Stimulated activated CD8-positive, alpha-beta memory T cell treated with anti-CD3 and anti-CD28 coated beads, Interleukin-7, amount 100 ng/mL, for 24 hours (primary cell): ENCODE data around the gene MRPL46.

Experiments used
- DNase-seq: peaks from one replicate; pipeline ENCODE4 v3.0.0-alpha.2; 2020; ENCODE audit warnings: low read depth

The MRPL46 gene

DNA sequence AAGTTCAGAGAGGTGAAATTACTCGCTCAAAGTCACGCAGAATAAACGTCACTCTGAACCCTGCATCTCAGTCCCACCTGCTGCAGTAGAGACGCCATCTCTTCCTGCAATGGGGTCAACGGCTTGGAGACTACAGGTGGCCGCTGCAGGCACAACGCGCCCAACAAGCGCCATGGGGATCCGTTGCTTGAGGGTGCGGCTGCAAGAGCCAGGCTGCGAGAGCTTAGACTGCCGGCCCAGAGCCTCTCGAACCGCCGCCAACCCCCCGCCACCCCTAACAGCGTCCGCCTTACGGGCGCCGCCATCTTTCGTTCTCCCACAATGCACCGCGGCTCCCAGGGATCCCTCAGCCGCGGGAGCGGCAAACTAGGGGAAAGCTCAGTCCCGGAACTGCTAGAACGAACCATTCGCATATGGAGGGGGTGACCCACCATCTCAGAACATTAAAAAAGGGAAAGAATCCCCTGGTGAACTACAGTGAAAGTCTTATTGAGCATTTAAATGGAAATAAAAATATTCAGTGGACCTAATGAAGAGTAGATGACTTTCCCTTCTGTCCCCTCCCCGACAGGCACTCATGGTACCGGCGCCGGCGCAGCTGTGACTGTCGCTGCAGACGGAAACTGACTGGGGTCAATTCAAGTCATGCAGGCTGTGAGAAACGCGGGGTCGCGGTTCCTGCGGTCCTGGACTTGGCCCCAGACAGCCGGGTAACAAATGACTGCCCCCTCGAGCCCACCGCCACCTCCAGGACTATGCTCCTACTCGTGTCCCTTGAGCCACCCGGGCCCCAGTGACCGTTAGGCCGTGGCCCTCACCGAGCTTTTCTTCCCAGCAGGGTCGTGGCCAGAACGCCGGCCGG, at the start of gene MRPL46, which contains the start of gene MRPS11:
Gene MRPL46, minus strand, starts transcription at position 316 of the 862 bp plus-strand sequence. Its CDS starts 11 bp downstream, at position 305.
Gene MRPS11, plus strand, starts transcription at position 636 of the 862 bp plus-strand sequence. Its CDS starts 10 bp downstream, at position 646.
- DNase-seq: peak; percentile 83

DNA sequence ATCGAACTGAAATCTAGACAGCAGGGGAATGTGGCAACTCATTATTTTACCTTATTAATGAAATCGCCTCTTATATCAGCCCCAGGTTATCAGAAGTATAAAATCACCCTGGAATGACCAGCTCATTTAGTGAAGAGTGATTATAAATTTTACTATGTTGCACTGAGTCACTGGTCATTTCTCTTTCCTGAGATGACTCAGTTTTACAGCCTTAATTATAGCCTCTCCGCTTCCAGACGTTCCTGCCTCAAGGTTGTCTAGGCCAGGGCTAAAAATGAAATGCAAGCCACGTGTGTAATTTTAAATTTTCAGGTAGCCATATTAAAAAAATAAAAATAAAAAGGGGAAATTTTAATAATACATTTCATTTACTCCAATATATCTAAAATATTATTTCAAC, 46.0 kb upstream of the MRPL46 start:
- no peak for DNase-seq

DNA sequence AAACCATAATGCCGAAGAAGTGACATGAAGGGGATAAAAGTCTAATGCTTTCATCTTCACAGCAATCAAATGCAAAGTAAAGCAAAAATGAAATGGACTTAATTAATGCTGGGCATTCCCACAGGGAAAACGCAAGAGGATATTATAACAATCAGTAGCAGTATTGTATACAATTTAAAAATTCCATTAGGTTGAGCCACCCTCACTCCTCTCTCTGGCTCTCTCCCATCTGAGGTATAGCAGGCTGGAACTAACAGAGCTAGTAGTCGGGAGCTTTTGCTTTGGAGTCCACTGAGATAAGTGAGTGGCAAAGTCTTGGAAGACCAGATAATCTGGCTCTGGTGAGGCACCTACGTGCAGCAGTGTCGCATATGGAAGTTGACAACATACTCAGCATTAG, 45.4 kb upstream of the MRPL46 start:
- no peak for DNase-seq

DNA sequence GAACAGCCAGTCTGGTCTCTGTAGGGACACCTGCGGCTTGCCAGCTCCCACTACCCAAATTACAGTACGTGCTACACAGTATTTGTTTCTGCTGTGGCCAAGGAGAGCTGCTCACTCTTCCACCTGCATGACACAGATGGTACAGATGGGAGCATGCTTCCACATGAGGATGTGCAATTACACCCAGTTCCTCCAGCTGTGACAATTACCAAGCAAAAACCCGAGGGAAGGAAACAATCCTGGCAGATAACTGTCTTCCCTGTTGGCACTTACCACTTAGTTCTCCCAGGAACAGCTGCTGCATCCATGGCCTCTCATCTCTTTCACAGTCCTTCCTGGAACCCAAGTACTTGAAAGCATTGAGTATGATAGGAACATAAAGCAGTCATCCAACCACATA, 44.9 kb upstream of the MRPL46 start:
- no peak for DNase-seq

DNA sequence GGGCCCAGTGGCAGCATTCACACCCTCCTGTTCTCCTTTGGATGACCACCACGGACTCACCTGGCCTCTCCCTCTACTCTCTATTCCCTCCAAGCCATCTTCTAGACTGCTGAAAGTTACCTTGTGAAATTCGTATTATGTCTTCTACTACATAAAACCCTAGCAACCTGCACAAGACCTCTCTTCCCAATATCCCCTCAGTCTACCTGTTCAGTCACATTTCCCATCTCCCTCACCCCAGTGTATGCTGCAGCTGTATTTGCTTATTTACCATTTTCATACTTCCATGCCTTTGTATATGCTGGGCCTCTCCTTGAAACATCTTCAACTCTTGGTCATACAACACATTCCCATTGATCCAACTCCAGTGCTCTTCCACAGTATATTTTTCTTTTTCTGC, 44.0 kb upstream of the MRPL46 start:
- DNase-seq: no peak

DNA sequence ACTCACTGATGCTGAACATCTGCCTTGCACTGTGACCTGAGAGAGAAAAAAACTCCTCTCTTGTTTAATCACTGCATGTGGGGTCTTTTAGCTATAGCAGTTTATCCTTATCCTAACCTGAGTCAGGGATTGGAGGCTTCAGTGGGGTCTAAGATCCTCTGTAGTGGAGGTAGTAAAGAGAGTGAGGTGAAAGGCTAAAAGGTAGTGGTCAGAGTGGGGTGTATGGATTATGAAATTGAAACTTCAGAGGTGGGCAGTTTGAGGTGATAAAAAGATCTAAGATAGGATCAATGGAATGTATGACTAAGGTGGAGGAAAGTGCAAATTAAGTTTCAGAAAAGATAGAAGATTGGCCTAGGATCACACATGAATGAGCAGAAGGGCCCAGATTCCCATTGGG, 42.8 kb upstream of the MRPL46 start:
- DNase-seq: no peak

DNA sequence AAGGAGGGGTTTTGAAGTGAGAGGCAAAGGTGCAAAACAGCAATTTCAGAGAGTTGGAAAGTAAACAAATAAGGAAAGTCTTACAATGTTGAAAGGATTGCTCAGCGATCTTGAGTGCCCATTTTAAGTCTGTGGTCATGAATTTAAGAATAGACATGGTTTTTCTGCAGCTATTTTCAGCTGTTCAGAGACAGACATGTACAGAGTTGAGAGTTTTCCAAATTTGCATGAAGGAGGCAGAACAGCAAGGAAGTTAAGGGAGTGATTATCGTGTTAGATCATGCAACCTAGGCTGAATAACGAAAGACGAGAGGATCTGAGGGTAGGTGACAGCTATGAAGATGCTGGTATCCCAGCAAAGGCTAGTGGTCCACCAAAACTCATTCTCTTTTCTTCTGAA, 42.1 kb upstream of the MRPL46 start:
- no peak for DNase-seq

DNA sequence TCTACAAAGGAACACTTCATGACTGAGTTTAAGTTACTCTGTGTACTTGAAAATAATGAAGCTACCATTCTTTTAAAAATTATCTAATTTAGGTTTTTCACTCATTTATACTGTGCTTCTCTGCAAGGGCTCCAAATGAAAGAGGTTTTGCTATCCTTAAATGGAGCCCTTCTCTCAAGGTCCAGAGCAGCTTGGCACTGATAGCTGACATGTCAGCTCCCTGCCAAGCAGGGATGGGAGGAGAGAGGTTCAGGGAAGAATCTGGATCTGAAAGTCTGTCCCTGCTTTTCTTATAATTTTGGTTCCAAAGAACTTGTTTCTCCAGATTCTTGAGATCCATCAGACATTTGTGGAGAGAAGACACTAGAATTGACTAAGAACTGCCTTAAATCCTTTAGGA, 39.4 kb upstream of the MRPL46 start:
- no peak for DNase-seq

DNA sequence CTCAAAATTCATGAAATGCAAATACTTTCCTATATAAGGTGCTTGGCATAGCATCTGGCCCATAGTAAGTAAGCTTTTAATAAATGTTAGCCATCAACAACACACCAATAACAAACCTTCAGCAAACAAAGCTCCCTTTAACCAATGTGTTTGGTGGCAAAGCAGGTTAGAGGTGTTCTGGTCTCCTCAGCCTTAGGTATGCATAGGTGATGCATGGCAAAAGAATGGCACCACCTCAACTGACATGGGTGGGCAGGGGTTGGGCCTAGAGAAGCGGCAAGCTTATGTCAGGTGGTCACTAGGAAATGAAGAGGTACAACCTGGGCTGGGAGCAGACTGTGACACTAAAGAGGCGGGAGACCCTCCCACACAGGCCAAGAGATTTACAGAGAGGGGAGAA, 38.5 kb upstream of the MRPL46 start:
- DNase-seq: no peak

DNA sequence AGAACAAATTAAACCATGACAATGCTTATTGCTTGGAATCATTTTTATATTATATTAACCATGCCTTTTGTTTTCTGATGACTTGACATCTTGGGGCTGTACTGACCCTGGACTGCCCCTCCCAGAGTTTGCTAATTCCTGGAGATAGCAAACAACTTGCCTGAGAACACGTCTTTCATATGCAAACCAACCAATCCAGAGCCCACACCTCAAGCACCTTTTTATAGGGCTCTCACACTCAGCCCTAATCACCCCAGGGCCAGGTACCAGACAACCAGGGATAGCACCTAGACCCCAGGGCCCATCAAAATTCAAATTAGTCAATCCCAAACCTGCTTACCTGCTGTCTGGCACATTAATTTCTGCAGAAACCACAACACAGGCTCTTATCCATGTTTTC, 37.3 kb upstream of the MRPL46 start:
- no peak for DNase-seq

DNA sequence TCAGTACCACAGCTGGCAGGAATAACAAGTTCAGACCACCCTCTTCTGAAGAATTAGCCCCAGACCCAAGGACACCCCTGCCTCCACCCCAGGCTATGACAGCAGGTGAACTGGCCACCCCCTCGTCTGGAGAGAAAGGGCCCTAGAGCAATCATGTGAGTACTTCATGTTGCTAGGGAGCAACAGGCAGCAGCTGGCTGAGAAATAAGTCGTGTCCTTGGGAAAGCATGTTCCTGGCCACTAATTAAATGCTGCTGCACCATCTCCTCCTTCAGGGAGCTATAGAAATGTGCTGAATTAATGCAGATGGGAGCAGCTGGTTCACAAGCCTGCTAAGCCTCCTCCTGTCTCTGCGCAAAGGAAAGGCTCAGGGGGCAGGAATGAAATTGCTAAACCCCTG, 31.8 kb upstream of the MRPL46 start:
- DNase-seq: no peak

DNA sequence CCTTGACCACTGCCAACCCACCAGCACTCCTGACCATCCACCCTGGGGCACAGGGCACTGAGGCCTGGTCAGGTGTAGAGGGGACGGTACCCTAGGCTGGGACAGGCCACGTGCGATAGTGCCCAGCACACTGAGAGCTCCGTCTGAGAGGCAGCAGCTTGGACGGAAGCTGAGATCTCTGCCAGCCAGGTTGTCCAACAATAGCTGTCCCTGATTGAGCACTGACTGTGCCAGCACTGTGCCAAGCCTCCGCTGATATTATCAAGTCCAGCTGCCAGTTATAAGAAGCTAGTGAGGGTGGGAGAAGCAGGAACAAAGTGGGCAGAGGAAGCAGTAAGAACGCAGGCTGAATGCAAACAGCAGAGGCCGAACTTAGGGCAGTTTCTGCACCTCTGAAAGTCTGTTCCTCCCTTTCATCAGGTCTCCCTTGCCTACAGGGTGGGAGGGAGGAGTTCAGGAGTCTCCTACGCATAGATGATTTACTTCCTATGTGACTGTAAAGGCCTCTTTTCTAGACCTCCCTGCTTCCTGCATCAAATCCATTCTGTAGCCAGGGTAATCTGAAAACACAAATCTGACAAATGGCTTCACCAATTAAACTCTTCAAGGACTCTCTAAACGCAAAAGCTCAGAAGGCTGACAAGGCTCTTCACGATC, 30.0 kb upstream of the MRPL46 start:
- no peak for DNase-seq

DNA sequence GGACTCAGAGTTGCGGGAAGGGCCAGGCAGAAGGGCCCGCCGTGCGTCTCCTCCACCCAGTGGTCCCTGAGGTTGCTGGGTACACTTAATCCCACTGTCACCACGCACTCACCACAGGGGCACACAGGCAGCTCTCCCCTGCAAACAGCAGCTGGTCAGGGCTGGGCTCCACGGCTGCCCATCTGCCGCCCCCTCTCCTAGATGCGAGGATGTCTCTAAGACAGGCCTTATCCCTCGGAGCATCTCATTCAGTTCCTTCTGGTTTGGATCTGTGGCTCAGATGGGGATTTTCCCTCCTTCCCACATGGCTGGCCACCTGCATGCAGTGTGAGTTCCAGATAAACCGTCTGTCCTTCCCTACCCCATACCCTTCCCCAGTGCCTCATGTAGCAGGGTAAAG, 26.7 kb upstream of the MRPL46 start:
- DNase-seq: no peak

DNA sequence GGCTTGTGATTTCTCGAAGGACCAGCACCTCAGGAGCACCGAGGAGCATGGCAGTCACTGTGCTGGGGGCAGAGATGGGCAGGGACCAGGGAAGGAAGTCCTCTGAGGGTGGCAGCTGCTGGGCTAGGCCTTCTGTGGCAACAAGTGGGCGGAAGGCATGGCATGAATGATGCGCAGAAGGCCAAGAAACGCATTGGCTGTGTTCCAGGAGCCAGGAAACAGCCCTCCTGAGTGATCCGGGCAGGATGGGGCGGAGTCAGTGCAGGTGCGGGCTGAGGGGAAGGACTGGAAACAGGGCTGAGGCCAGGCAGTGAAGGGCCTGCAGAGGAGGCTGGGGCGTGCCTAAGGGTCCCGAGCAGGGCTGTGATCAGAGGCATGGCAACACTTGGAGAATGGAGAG, 24.0 kb upstream of the MRPL46 start:
- no peak for DNase-seq

DNA sequence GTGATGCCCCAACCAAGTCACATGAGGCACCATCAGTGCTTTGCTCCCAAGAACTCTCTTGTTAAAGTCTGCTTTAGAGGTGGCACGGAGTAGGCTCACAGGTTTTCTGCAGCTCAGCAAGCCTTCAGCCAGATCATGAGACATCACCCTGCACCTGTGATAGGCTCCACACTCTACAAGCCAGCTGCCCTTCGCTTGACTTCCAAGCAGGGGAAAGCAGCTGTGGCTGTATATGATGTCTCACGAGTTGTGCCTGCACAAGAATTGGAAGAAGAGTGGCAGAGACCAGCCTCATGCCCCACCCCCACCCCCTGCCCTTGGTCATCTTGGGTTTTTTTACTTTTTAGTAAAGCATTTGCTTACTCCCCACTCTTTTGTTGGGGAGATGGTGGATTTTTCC, 22.8 kb upstream of the MRPL46 start:
- no peak for DNase-seq

DNA sequence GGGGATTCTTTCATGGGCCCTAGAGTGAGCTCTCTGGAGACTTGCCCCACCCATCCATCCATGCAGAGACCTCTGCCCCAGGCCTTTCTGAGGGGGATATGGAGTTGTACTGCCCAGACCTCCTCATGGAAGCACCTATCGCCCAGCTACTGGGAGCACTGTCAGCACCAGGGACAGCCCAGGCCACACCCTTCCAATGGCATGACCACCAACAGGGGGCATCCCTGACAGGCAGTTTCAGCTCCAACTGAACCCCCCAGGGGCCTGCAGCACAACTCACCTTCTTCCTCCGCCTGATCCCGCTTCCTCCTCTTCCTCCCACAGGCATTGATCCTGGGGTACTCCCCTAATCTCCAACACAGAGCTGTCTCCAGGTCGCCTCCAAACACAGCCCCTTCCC, 22.1 kb upstream of the MRPL46 start:
- no peak for DNase-seq

DNA sequence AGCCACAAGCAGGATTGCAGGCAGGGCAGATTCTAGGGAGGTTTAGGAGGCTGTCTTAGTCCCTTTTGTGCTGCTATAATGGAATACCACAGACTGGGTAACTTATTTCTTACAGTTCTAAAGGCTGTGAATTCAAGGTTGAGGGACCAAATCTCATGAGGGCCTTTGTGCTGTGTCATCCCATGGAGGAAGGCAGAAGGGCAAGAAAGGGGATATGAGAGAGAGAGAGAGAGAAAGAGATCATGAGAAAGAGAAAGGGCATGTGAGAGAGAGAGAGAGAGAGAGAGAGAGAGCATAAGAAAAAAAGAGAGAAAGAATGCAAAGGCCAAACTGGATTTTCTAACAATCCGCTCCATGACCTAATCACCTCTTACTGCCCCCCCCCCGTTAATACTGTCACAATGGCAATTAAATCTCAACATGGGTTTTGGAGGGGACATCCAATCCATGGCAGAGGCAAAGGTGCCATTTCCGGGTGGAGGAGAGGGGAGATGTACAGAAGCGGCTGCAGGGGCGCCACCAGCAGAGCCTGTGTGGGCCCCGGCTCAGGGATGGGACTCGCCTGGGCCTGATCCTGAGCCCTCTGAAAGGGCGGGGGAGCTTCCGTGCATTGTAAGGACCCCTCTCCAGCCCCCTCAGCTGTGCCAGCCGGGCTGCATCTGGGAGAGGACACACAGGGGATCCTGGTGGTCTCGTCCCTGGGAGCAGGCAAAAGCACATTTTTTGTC, 20.8 kb upstream of the MRPL46 start:
- DNase-seq: no peak

DNA sequence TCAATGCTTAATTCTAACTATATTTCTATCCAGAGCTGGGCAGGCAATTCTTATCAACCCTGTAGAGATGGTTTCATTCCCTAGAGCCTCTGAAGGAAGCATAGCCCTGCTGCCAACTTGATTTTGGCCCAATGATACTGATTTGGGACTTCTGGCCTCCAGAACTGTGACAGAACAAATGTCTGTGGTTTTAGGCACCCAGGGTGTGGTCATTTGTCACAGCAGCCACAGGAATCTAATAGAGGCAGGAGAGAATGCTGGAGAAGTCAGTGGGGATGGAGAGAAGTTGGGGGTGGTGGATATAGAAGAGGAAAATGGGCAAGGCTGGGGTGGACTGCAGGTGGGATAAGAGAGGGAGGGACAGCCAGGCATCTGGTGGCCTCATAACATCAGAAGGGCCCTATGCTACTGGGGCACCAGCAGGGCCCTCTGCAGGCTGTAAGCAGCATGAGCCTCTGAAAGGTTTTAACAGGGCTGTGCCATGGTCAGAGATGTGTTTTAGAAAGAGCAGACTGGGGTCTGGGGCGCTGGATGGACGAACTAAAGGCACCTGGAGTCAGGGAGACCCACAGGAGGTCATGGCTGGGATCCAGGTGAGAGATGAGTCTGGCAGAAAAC, 20.1 kb upstream of the MRPL46 start:
- no peak for DNase-seq

DNA sequence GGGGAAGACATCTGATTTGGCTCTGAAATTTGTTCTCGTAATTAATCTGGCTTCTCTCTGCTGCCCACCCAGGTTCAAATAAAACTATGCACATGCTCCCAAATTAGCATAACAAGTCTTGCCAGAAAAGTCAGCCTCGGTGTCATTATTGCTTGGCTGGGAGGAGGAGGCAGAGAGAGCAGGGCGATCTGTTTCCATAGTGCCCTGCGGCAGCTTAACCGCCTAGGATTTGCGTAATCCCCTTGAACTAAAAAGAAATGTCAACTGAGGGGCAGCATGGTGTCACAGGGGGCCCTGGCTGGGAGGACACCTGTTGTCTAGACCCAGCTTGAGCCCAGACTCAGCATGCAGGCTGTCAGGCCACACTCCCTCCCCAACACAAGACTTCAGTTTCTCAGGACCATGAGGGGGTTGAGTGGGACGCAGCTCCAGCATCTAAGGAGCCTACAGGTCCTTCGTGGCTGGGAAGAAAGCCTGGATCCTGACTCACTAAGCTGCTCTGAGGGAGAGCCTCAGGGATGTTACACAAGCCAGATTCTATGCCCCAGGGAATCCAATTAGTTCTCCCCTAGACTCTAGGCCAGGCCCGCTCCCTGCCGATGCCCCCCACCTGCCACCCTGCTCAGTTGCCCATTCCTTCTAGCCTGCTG, 17.6 kb upstream of the MRPL46 start:
- no peak for DNase-seq

DNA sequence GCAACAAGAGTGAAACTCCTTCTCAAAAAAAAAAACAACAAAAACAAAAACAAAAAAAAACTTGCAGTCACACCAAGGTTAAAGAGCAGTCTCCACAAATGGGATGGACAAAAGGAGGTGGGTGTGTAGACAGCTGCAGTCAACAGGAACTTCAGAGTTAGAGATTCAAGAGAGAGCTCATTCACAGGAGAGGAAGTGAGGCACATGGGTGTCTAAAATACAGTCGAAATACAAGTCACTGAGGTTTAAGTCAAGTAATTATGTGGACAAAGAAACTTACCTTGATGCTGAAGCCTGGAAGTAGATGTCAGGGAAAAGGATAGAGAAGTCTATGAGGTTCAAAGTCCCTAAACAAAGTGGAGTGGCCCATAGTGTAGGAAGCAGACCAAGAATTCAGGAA, 15.1 kb upstream of the MRPL46 start:
- no peak for DNase-seq

DNA sequence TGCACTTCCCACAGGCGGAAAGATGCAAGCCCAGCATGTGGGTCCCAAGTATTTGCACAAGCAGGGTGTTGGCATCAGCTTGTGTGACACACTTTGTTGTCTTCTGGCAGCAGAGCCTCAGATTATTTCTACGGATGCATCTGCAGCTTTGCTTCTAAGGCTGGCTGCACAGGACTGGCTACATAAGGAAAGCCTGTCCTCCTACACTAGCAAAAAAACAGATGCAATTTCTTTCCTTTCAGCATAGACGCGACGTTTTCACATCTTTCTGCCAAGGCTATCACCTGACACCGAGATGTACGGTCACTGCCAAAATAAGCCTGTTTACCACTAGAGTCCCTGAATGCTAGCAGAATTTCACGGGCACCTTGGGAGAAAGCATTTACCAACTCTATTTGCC, 13.8 kb upstream of the MRPL46 start:
- DNase-seq: no peak

DNA sequence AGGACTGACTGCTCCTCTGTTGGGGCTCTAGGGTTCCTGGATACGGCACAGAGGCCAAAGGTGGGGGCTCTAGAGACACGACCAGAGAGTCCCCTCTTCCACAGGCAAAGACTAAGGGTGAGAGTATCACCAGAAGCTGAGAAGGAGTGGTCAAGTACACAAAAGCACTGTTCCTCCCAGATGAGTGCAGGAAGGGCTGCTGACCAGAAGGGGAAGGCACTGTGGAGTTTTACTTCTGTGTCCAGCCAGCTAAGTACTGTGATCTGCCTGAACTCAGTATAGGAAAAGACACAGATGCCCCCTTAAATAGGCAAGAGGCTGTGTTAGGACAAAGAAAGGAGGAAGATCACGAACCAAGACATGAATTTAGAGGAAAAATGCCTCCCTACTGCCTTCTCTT, 12.0 kb upstream of the MRPL46 start:
- DNase-seq: no peak
